Epithelial cell of esophagus (primary cell): Measurements from ENCODE around the gene STK25.
"Not testable (repeated sequence)": the region's sequence is repeated elsewhere in the genome, so short reads cannot be mapped to it uniquely, and the experiment has no call there.

Experiments
- DNase-seq: peaks from one replicate; pipeline ENCODE4 v3.0.0; 2010; ENCODE audit warnings: low read depth
- H3K4me3 ChIP-seq: 2 replicates; pipeline ENCODE4 v1.5.1; 2011; ENCODE audit warnings: mild to moderate bottlenecking, low read length, control low read depth
- CTCF ChIP-seq: IDR thresholded peaks from 2 replicates; pipeline ENCODE4 v1.5.1; 2011; ENCODE audit warnings: low read depth, mild to moderate bottlenecking, low read length, control low read depth, inconsistent platforms; ENCODE audit not compliant: insufficient read depth; ENCODE audit errors: missing control alignments

Gene STK25

GRCh38 chr2:241532168-241532567 lies 23.8 kb upstream of the STK25 start:
- TF ChIP-seq CTCF, result no peak
- H3K4me3 ChIP-seq, result no peak overlapping the region
- DNase-seq, result no peak

GRCh38 chr2:241531161-241531722 lies 22.9 kb upstream of the STK25 start:
- TF ChIP-seq CTCF, result no peak
- H3K4me3 ChIP-seq, result no peak overlapping the region
- DNase-seq, result no peak

- H3K4me3 ChIP-seq, result no peak overlapping the region
- no peak for TF ChIP-seq CTCF
- no peak for DNase-seq
These were observed 22.2 kb upstream of the STK25 start for GRCh38 chr2:241530571-241530970.

- DNase-seq, H3K4me3 ChIP-seq: not testable (repeated sequence)
These were observed 17.7 kb upstream of the STK25 start for GRCh38 chr2:241525818-241526780.

- no peak for DNase-seq
These were observed 14.1 kb upstream of the STK25 start for GRCh38 chr2:241522477-241522876.

GRCh38 chr2:241519669-241520068 lies 11.3 kb upstream of the STK25 start:
- no peak for DNase-seq
- no peak overlapping the region for H3K4me3 ChIP-seq

More at GRCh38 chr2:241522477-241522876, 14.1 kb upstream of the STK25 start:
- TF ChIP-seq CTCF, result no peak
- no peak overlapping the region for H3K4me3 ChIP-seq

GRCh38 chr2:241517297-241517696 lies 8.9 kb upstream of the STK25 start:
- no peak overlapping the region for H3K4me3 ChIP-seq
- no peak for DNase-seq
- no peak for TF ChIP-seq CTCF

More at GRCh38 chr2:241519669-241520068, 11.3 kb upstream of the STK25 start:
- no peak for TF ChIP-seq CTCF
